Pancreas (tissue), 10 donors: ENCODE measurements around the gene PBX4. TPM values are rescaled to one million over a fixed set of nuclear protein-coding genes. Genes with fewer than 3 reads are reported as not detected.
A peak's percentile ranks its signal among the peaks of the same experiment; 100 is the strongest.

Experiments
- ATAC-seq, 4 donors: fragments of 200-7000 bp; cut with Tn5 transposase; one replicate each; pipeline versions ENCODE4 v1.8.0 to v1.9.1; 2020; ENCODE audit warnings: mild to moderate bottlenecking in 4 of 4, moderate library complexity in 4 of 4
- DNase-seq, 6 donors: peaks; one replicate each; pipeline ENCODE4 v3.0.0-alpha.2; 2020
- FAIRE-seq: peaks from 2 replicates; lab custom pipeline; 2012; peaks lifted over from hg19 to GRCh38; lab: Jason Lieb, UNC
- H3K27ac ChIP-seq, 4 donors: fragments of 200-600 bp; sonication (generic); 1 replicate in 3 of 4; 2 replicates in 1 of 4; pipeline versions ENCODE4 v1.5.0 to v1.8.0; 2020
- H3K27me3 ChIP-seq, 4 donors: fragments of 200-600 bp; one replicate each; pipeline ENCODE4 v1.8.0; 2021
- H3K36me3 ChIP-seq, 3 donors: fragments of 200-600 bp; sonication (generic) in 1 of 3; one replicate each; pipeline versions ENCODE4 v1.5.0 to v1.8.0; 2020 to 2021
- H3K4me1 ChIP-seq, 3 donors: fragments of 200-600 bp; one replicate each; pipeline ENCODE4 v1.8.0; 2021
- H3K4me3 ChIP-seq, 4 donors: fragments of 200-600 bp; sonication (generic) in 2 of 4; one replicate each; pipeline versions ENCODE4 v1.5.0 to v1.8.0; 2020 to 2021
- H3K9me3 ChIP-seq, 4 donors: fragments of 200-600 bp; one replicate each; pipeline ENCODE4 v1.8.0; 2021
- CTCF ChIP-seq, 4 donors: fragments of 200-600 bp; sonication (generic) in 3 of 4; IDR thresholded peaks; one replicate each; pipeline versions ENCODE4 v1.5.0 to v1.8.0; 2021; ENCODE audit warnings: antibody characterized with exemption in 4 of 4
- WGBS, 2 donors: extraction: QIAGEN DNeasy Blood & Tissue Kit; methylation state at CpG; one replicate each; pipeline ENCODE4 v1.1.7; 2013; 5-methylcytosine and 5-hydroxymethylcytosine counted together
- intact Hi-C, 3 donors: fragments of 100-400 bp; cut with DNase I; formaldehyde crosslinking; loops; one replicate each; pipeline versions ENCODE4 v1.11.1 to v1.14.2; 2022
- polyA plus RNA-seq, 2 donors: library from polyadenylated mRNA; stranded (reverse); fragments of 200-250 nt; gene quantifications; one replicate each; pipeline ENCODE4 v1.2.3, GENCODE V29; 2013
- total RNA-seq, 6 donors: library from RNA; stranded (reverse); fragmentation: NEBNext Ultra II Directional in 4 of 6; extraction: Animal tissue kit (Norgen Biotek cat#: 25700) in 4 of 6; gene quantifications; one replicate each; pipeline versions ENCODE4 v1.2.1 to v1.2.4, GENCODE V29; 2021 to 2023
- donor health status: healthy with polysubstance abuse.
- donor health status: DM: no; HTN: no; CAD: no; lungs with moderate emphysema.
- donor health status: DM: no; HTN: no; CAD: no.
- donor health status: control.
- donor health status: control.
- donor health status: Bipolar disorder and iron deficiency.
- donor health status: DM: yes; HTN: yes; CAD: no.
- donor health status: DM: no; HTN: no; CAD: no.
- donor health status: DM: no; HTN: no; CAD: no.
- donor health status: DM: yes; HTN: yes; CAD: no.

Gene PBX4
- total and polyA plus RNA-seq, 8 donors = 0.18 to 4.0 (median 0.49) TPM

GRCh38 chr19:19530889-19531288, 87.6 kb downstream of the PBX4 start:
- no peak for FAIRE-seq
- H3K36me3 ChIP-seq = peaks cover 0 to 8% (median 0%) of the 10 kb centered on the region in 3 donors
- intact Hi-C loops = loop anchor here in 2 of 3 donors (5.0 to 10.0 kb wide), 3 partner anchors 111 to 424 kb away; partner anchors contain the start of gene GMIP (in 1 of the 2)
- DNase-seq = no peak
- no peaks in the 10 kb centered on the region for H3K9me3 ChIP-seq
- no peak for ATAC-seq
- H3K27me3 ChIP-seq = no peaks in the 10 kb centered on the region
- H3K4me1 ChIP-seq = no peaks in the 10 kb centered on the region
- no peak overlapping the region for H3K27ac ChIP-seq
- TF ChIP-seq CTCF (IDR thresholded peaks at IDR 0.05) = no peak
- WGBS, 2 donors = 76 to 83% methylated on average over 4 of the region's 4 CpGs
- no peak overlapping the region for H3K4me3 ChIP-seq

GRCh38 chr19:19530423-19530804, 88.1 kb downstream of the PBX4 start:
- intact Hi-C loops = loop anchor here in 2 of 3 donors (5.0 to 10.0 kb wide), 3 partner anchors 112 to 424 kb away; partner anchors contain the start of gene GMIP (in 1 of the 2)
- no peak for TF ChIP-seq CTCF (IDR thresholded peaks at IDR 0.05)
- no peak overlapping the region for H3K4me3 ChIP-seq
- no peaks in the 10 kb centered on the region for H3K27me3 ChIP-seq
- H3K4me1 ChIP-seq = no peaks in the 10 kb centered on the region
- no peaks in the 10 kb centered on the region for H3K9me3 ChIP-seq
- WGBS, 2 donors = 58 to 60% methylated on average over 9 of the region's 9 CpGs
- FAIRE-seq = no peak
- no peak for DNase-seq
- peaks cover 0 to 8% (median 0%) of the 10 kb centered on the region in 3 donors for H3K36me3 ChIP-seq
- no peak overlapping the region for H3K27ac ChIP-seq
- no peak for ATAC-seq

DNA sequence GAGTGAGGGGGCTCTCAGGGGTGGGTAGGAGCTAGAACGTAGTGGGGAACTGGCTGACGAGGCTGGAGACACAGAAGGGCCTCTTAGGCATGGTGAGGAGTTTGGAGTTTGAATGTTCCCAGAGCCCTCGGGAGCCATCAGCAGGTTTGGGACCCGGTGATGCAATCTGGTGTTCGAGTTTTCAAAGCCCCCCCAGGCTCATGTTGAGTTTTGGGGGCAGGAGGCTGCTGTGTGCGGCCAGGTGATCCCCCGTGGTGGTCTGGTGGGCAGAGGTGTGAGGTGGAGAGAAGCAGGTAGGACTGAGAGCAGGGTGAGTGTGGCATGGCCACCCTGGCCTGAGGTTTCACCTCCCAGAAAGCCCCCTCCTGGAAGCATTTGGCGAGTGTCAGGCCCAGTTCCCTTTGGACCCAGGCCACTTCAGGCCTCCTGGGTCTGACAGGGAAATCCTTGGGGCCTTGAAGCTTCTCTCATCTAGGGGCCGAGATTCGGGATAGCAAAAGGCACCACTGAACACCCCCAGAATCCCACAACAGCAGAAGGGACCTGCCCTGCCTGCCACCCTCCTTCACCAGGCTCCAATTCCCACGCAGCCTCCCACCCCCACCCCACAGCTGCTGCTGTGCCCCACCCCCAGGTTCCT, 88.6 kb downstream of the PBX4 start:
- no peak overlapping the region for H3K4me3 ChIP-seq
- H3K9me3 ChIP-seq = no peaks in the 10 kb centered on the region
- intact Hi-C loops = loop anchor here in 2 of 3 donors (5.0 to 10.0 kb wide), 3 partner anchors 112 to 425 kb away; partner anchors contain the start of gene GMIP (in 1 of the 2)
- FAIRE-seq (no peak), ATAC-seq (no peak), DNase-seq (no peak)
- H3K27ac ChIP-seq = no peak overlapping the region
- H3K27me3 ChIP-seq = no peaks in the 10 kb centered on the region
- H3K36me3 ChIP-seq = peaks cover 0 to 8% (median 0%) of the 10 kb centered on the region in 3 donors
- TF ChIP-seq CTCF (IDR thresholded peaks at IDR 0.05) = no peak
- H3K4me1 ChIP-seq = no peaks in the 10 kb centered on the region
- 60 to 75% methylated on average over 11 of the region's 11 CpGs for WGBS, 2 donors

GRCh38 chr19:19528721-19529490, 89.6 kb downstream of the PBX4 start, which contains the start of gene YJEFN3:
Gene YJEFN3 (plus strand): TSS chr19:19528911. CDS start chr19:19528933, 22 bp downstream.
- no peak for FAIRE-seq
- Histone ChIP-seq H3K4me3 (no peak within 1 kb of the TSS), H3K27me3 (no peaks in the 10 kb centered on the region), H3K4me1 (no peaks in the 10 kb centered on the region), H3K9me3 (no peaks in the 10 kb centered on the region), H3K27ac (no peak within 1 kb of the TSS), H3K36me3 (peaks cover 0 to 8% (median 0%) of the 10 kb centered on the region in 3 donors)
- DNase-seq = no peak
- intact Hi-C loops = no loop called here
- peak in 1 of 4 donors; percentile 9 for ATAC-seq
- no peak for TF ChIP-seq CTCF (IDR thresholded peaks at IDR 0.05)
- WGBS, 2 donors = 73 to 79% methylated on average over 44 to 50 of the region's 50 CpGs
